ENCODE data around the gene TCAF1. TPM values are rescaled to one million over a fixed set of nuclear protein-coding genes. Genes with fewer than 3 reads are reported as not detected.
"Not testable (repeated sequence)": the region's sequence is repeated elsewhere in the genome, so short reads cannot be mapped to it uniquely, and the experiment has no call there.

The TCAF1 gene
- total RNA-seq, 4 donors from 2014 or later: 23.1 to 40.9 (median 30.2) TPM

DNA sequence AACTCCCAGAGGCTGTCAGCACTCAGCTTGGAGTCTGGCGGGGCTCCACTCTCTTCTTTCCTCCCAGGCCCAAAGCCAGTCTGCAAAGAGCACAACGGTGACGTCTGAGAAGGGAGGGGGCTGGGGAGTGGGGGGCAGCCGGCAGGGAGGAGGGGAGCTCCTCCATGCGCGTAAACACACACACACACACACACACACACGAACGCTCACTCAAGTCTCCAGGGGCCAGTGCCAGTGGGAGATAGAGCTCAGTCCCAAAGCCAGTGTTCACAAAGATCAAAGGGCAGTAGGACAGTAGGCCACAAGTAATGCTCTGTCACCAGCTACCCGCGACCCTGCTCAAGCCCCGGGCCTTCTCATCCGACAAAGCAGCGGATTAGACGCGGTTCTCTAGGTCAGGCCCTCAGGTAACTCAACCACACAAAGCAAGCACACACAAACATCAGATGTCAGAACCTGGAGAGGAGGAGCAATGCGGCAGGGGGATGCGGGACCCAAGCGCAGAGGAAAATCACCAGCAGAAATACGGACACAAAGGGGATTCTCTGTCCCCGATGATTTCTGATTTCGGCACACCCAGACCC is 19.9 kb downstream of the TCAF1 start:
- peak overlapping the region; percentile 21 for H3K4me3 ChIP-seq (ENCODE audit: low read depth, poor library complexity, severe bottlenecking)
- WGBS, 2 donors: 9 to 16% methylated on average over 20 to 21 of the region's 21 CpGs
- no peak for TF ChIP-seq POLR2A (IDR thresholded peaks at IDR 0.05)
- TF ChIP-seq, protein P1, sequence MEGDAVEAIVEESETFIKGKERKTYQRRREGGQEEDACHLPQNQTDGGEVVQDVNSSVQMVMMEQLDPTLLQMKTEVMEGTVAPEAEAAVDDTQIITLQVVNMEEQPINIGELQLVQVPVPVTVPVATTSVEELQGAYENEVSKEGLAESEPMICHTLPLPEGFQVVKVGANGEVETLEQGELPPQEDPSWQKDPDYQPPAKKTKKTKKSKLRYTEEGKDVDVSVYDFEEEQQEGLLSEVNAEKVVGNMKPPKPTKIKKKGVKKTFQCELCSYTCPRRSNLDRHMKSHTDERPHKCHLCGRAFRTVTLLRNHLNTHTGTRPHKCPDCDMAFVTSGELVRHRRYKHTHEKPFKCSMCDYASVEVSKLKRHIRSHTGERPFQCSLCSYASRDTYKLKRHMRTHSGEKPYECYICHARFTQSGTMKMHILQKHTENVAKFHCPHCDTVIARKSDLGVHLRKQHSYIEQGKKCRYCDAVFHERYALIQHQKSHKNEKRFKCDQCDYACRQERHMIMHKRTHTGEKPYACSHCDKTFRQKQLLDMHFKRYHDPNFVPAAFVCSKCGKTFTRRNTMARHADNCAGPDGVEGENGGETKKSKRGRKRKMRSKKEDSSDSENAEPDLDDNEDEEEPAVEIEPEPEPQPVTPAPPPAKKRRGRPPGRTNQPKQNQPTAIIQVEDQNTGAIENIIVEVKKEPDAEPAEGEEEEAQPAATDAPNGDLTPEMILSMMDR (IDR thresholded peaks at IDR 0.05): no peak
- intact Hi-C loops (cut with DNase I; ENCODE audit: low total_unique reads): no loop called here
- peak in 1 of 2 donors; percentile 86 for DNase-seq (ENCODE audit: low spot score in 2 of 2)

DNA sequence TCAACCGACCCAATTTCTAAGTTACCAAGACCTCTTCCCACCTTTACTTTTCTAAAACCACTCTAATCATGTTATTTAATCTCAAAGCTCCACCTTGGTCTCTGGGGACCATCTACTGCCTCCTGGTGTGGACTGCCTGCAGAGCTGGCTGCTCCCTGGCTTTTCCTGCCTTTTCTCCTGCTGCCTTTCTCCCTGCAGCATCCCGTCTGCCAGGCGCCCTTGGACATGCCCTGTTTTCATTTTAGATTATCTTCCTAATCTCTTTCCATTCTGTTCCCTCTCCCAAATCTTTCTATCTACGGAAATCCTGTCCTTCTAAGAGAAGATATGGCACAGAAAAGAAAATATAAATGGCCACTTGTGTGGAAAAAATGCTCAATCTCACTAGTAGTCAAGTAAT is 23.1 kb downstream of the TCAF1 start:
- intact Hi-C loops (cut with DNase I; ENCODE audit: low total_unique reads): no loop called here
- no peak for DNase-seq (ENCODE audit: low spot score in 2 of 2)
- TF ChIP-seq, protein P1 (IDR thresholded peaks at IDR 0.05): no peak
- TF ChIP-seq POLR2A (IDR thresholded peaks at IDR 0.05): no peak
- 68 to 80% methylated on average over 4 of the region's 4 CpGs for WGBS, 2 donors
- H3K4me3 ChIP-seq (ENCODE audit: low read depth, poor library complexity, severe bottlenecking): no peak overlapping the region

- DNase-seq (ENCODE audit: low spot score in 2 of 2): no peak
- H3K4me3 ChIP-seq (ENCODE audit: low read depth, poor library complexity, severe bottlenecking): no peak overlapping the region
- TF ChIP-seq POLR2A (IDR thresholded peaks at IDR 0.05): no peak
- TF ChIP-seq, protein P1 (IDR thresholded peaks at IDR 0.05): no peak
- 84 to 88% methylated on average over 3 of the region's 3 CpGs for WGBS, 2 donors
- intact Hi-C loops (cut with DNase I; ENCODE audit: low total_unique reads): no loop called here
Observed at GRCh38 chr7:143877098-143877497, 24.9 kb downstream of the TCAF1 start.

DNA sequence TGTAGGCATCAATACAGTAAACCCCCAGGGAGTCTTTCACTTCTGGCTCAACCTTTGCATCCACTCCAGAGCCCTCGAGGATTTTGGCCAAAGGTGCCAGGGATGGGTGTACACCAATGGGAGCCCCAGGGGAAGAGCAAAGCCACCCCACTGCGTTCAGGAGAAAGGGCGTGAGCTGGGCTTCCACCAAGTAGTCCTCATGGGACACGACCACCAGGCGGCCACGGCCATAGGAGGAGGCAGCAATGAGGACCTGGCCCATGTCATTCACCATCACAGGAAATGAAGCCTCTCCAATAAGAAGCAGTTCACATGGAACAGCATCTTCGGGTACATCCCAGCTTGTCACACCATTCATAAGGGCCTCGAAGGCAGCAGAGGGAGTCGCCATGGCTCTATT is 25.8 kb downstream of the TCAF1 start:
- 96 to 98% methylated on average over 9 of the region's 9 CpGs for WGBS, 2 donors
- intact Hi-C loops (cut with DNase I; ENCODE audit: low total_unique reads): no loop called here
- TF ChIP-seq POLR2A (IDR thresholded peaks at IDR 0.05): no peak
- TF ChIP-seq, protein P1 (IDR thresholded peaks at IDR 0.05): no peak
- DNase-seq (ENCODE audit: low spot score in 2 of 2): no peak
- no peak overlapping the region for H3K4me3 ChIP-seq (ENCODE audit: low read depth, poor library complexity, severe bottlenecking)

GRCh38 chr7:143873242-143873641 is 28.7 kb downstream of the TCAF1 start:
- 86 to 89% methylated on average over 3 to 4 of the region's 4 CpGs for WGBS, 2 donors
- intact Hi-C loops (cut with DNase I; ENCODE audit: low total_unique reads); H3K4me3 ChIP-seq (ENCODE audit: low read depth, poor library complexity, severe bottlenecking); DNase-seq (ENCODE audit: low spot score in 2 of 2): not testable (repeated sequence)

DNA sequence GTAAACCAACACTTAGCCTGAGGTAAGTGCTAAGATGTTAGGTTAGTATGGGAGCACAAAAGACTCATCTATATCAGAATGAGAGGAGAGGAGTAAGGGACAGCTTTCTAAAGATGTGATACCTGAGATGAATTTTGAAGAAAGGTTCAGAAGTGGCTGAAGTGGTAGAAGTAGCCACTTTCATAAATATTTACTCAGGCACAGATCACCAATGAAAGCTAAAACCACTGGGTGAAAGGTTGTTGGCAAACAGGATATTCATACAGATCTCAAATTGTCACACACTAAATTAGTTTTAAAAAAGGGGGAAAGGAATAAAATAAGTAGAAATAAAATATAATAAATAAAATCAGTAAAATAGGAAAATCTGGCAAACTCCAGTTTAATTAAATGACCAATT is 30.4 kb downstream of the TCAF1 start:
- DNase-seq (ENCODE audit: low spot score in 2 of 2); H3K4me3 ChIP-seq (ENCODE audit: low read depth, poor library complexity, severe bottlenecking); intact Hi-C loops (cut with DNase I; ENCODE audit: low total_unique reads): not testable (repeated sequence)

GRCh38 chr7:143857994-143858393 is 44.0 kb downstream of the TCAF1 start:
- H3K4me3 ChIP-seq (ENCODE audit: low read depth, poor library complexity, severe bottlenecking); DNase-seq (ENCODE audit: low spot score in 2 of 2); intact Hi-C loops (cut with DNase I; ENCODE audit: low total_unique reads): not testable (repeated sequence)
- WGBS, 2 donors: no CpG with 5 or more reads among the region's 2 CpGs

GRCh38 chr7:143855443-143855842 is 46.5 kb downstream of the TCAF1 start:
- no CpG with 5 or more reads among the region's 1 CpG for WGBS, 2 donors
- intact Hi-C loops (cut with DNase I; ENCODE audit: low total_unique reads); DNase-seq (ENCODE audit: low spot score in 2 of 2); H3K4me3 ChIP-seq (ENCODE audit: low read depth, poor library complexity, severe bottlenecking): not testable (repeated sequence)
